GM20431 (cell line): ENCODE measurements around the gene REG4.

Source experiments
- in situ Hi-C: fragments of 300-500 bp; cut with MseI, MboI; formaldehyde crosslinking; loops from one replicate; pipeline ENCODE4 v1.15.0; 2020; ENCODE audit warnings: low sequenced_read_pairs; ENCODE audit not compliant: unreplicated experiment

The REG4 gene

DNA sequence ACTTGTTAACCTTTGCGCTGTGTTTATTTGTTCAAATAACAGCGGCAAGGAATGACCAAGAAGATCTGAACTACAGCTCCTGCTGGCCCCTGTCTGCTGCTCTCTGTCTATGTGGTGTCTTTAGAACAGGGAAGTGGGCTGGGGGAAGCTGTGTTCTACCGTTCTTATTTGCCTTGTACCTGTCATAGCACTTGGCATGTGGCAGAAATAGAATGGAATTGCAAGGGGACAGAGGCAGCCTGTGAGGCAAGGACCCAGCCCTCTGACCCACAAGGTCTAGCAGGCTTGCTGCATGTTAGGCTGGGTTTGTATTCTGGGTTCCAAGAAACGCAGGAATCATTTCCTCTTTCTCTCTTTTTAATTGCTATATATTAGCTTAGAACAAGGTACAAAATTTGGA lies 63.2 kb downstream of the REG4 start:
- in situ Hi-C loops, result no loop called here

DNA sequence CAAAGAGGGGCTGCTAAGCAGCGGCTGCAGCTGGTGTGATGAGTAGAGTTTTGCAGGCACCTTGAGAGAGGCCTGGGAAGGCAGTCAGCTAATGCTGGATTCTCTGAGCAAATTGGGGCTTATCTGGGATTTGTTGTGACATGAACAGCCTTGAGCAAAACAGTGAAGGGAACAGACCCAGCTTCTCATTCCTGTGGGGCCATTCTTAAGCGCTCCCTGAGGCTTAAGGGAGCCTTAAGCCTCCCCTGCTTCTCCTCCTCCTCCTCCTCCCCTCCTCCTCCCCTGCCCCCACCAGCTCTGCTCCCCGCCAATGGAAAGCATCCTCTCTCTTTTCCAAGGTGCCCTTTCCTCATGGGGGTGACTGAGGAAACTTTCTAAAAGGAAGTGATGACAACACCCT lies 63.8 kb downstream of the REG4 start:
- in situ Hi-C loops, result no loop called here

DNA sequence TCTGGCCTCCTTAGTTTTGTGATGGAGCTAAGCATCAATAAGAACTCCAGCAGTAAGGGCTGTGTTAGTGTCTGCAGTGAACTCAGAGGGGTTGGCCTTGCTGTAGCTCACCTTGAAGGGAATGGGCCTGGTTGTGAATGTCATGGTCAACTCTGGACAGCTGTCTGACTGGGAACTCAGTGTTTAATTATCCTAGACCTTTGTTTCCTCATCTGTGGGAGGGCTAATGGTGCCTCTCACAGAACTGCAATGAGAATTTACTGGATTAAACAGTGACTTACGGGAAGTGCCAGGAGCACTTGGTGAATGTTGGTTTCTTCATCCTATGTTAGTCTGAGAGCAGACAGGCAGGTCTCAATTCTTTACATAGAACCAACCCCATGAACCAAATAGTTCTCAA lies 66.2 kb downstream of the REG4 start:
- in situ Hi-C loops, result no loop called here

DNA sequence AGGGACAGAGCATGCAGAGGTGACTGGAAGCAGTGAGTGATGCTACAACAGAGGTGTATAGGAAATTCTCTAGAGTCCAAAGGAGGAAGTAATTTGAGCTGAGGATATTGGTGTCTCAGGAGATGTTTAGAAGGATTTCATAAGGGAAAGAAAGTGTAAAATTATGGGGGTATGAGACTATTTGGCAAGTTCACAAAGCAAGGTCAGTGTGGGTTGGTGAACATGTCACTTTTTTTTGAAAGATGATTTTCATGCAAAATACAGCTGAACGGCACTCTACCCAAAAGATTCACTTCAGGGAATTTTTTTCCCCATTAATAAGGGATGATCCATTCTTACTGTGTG lies 66.7 kb downstream of the REG4 start:
- in situ Hi-C loops, result no loop called here
